GM19351 (cell line): Measurements from ENCODE around the gene GCSH.

ENCODE experiments used
- ATAC-seq: cut with Tn5 transposase; IDR thresholded peaks from one replicate; pipeline ENCODE4 v1.9.1; 2021; ENCODE audit warnings: mild to moderate bottlenecking, moderate library complexity; ENCODE audit not compliant: unreplicated experiment

GCSH gene

DNA sequence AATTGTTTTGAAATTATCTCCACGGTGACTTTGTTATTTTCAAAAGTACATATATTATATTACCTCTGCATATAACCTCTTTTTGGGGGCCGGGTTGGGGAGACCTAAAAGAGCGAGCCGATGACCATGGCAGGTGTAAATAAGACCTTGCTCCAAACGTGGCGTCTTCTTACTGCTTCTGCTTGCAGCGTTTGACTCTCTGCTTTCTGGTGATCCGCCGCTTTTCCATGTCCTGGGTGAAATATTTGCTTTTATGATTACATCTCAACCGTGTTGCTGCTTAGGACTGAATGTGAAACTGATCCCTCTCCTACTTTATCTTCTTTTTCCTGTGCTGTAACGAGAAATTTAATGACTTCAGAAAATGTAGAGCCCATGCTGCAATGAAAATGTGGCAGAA lies 42.4 kb downstream of the GCSH start:
- ATAC-seq: no peak

DNA sequence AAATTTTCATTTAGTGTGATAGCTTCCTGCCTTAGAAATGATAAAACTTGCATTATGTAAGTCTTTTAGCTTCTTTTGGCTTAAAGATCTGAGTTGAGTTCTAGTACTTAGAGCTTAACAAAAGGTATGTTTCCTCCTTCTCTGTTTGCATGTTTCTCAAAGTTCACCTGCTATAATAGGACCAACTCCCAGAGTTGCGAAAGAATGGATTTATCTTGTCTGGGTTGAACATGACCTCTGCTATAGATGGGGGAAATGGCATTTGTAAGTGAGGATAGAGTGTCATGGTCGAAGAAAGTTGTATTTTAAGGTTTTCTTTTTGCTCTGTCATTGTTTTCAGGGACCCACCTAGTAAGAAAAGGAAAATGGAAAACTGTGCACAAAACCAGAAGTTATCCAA lies 53.4 kb downstream of the GCSH start:
- no peak for ATAC-seq

DNA sequence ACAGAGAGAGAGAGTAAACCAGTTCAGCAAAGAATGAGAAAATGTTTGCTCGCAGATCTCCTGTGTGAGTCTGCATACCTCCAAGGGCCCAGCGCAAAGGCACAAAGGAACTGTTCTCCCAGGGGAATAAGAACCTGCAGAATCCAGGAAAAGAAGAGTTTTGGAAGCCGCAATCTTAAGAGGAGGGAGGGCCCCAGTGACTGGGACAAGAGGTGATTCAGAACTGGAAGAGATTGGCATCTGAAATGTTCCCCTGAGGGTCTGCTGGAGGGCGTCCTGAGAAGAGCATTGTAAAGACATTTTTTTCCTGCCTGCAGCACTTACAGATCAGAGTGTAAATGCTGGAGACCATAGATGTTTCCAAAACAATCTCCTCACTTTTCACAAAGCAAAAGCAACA lies 54.5 kb downstream of the GCSH start:
- no peak for ATAC-seq

DNA sequence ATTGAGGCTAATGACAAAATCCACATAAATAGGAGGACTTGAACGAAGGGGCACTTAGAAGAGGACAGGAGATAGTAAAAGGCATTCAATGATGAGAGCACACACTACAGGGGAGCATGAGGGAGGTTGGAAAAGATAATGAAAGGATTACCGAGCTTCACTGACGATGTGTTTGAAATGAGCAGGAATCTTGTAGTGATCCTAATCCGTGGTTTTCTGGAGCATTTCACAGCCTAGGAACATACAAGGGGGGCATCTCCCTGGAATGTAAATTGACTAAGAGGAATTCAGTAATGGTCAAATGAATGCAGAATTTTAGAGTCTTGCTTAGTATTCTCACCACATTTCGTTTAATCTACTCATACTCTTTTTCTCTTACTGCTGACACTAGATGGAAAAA lies 55.4 kb downstream of the GCSH start:
- ATAC-seq: no peak

DNA sequence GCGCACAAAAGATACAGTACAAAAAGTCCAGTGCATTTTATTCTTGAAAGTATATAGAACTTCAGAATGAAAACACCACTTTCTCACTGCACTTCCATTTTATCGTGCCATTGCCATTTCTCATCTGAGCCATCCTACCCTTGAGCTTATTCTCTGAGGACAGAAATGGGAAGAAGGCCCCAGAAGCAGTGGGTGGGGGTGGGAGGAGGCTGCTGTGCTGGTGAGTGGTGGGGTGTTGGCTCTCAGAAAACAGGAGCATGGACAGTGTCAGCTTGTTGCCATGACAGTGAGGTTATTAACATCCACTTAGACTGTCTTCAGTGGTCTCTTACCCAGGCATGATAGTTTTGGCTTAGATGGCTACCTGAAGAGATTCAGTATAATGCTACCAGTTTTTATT lies 56.1 kb downstream of the GCSH start:
- ATAC-seq: no peak

DNA sequence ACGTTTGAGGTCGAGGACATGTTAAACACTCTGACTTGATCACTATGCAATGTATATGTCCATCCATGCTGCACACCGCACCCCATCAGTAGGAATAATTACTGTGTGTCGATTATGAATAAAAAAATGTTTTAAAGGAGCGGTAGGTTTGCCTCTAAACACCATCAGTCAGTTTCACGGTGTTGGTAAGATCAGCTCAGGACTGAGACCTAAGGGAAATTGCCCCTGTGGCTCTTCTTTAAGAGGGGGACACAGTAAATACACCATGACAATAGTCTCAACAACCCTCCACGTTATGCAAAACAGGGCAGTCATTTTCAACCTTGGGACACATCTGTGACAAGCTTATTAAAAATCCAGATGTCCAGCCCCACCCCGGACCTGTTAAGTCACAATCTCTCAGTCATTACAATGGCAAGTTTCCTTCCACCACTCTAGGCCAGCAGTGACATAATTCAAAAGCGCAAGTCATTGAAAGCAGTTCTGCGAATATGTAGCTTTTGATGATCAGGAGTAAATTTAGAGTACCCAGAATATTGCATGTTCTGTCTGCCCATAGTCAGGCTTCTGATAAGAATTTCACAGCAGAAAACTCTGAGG lies 59.3 kb downstream of the GCSH start:
- ATAC-seq: no peak

DNA sequence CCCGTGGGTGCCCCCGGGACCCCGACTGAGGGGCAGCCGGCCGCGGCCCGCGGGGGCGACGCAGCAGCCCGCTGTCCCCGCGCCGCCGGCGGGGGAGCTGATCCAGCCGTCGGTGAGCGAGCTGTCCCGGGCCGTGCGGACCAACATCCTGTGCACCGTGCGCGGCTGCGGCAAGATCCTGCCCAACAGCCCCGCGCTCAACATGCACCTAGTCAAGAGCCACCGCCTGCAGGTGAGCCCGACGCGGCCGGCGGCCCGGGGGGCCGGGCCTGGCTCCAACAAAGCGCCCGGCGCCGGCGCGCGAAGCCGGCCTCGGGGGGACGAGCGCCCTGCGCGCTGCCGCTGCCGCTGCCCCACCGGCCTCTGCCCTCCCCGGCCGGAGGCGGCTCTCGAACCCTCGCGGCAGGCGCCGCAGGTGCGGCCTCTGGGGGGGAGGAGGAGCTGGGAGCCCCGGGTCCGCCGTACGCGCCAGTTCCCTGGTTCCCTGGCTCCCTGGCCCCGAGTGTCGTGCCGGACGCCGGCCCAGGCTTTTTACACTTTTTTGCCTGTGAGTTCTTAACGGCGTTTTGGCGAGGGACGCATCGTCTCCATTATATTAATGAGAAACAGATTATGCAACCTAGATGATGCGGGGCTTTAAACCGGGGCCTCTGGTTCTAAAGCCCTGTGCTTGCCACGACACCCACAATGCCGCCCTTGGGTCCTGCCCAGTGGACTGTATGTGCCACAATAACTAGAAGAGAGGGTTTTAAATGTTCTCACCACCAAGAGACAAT lies 60.0 kb downstream of the GCSH start:
- ATAC-seq: peak; percentile 54

DNA sequence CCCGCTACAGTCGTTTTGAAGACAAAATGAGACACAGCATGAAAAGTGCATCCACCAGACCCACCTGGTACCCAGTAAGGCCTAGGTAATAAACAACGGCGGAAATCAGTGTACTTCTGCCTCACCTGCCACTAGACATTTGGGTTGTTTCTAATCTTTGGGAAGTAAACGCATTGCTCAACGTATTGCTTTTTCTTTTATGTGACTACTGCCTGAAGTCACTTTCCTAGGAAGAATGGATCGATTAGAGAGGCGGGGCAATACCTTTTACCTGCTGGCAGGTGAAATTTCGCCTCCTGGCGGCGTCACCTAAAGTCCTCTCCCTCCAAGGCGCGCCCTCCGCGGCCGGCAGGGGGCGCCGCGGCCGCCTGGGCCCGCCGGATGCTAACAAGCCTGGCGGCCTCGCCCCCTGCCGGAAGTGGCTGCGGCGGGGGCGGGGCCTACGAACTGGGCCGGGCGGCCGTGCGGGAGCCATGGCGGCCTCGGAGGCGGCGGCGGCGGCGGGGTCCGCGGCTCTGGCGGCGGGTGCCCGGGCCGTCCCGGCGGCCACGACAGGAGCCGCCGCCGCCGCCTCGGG lies 60.7 kb downstream of the GCSH start, which contains the start of gene ATMIN:
ATMIN (plus strand) TSS at position 445 of the 577 bp plus-strand sequence; CDS start at position 474, 29 bp downstream.
- ATAC-seq: peak; percentile 87
